GM18505 (cell line): ENCODE data around the gene NOS1AP.
"Not testable (repeated sequence)": the region's sequence is repeated elsewhere in the genome, so short reads cannot be mapped to it uniquely, and the experiment has no call there.

Experiments
- ATAC-seq: cut with Tn5 transposase; IDR thresholded peaks from one replicate; pipeline ENCODE4 v1.9.1; 2021; ENCODE audit not compliant: unreplicated experiment
- POLR2A ChIP-seq: IDR thresholded peaks from 4 replicates; pipeline ENCODE4 v1.6.1; 2011; ENCODE audit warnings: borderline replicate concordance; ENCODE audit not compliant: insufficient read depth, insufficient read length; ENCODE audit errors: extremely low read depth

The NOS1AP gene

DNA sequence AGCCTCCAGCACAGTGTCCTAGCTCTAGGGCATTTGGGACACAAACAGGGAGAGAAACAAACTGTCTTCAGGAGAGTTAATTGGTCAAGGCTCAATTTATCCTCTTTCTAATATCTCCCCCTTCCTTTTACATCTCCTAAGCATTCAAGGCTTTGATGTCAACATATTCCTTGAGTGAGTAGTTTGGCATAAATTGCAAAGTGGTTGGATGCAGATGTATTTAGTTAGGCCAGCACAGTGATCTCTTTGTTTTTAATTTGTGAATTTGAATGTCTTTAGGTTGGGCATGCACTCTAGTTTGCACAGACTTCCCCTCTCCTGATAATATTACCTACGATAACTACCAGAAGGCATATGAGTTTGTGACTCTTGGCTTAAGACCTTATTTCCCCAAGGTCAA is 33.3 kb upstream of the NOS1AP start:
- no peak for ATAC-seq
- TF ChIP-seq POLR2A = no peak

DNA sequence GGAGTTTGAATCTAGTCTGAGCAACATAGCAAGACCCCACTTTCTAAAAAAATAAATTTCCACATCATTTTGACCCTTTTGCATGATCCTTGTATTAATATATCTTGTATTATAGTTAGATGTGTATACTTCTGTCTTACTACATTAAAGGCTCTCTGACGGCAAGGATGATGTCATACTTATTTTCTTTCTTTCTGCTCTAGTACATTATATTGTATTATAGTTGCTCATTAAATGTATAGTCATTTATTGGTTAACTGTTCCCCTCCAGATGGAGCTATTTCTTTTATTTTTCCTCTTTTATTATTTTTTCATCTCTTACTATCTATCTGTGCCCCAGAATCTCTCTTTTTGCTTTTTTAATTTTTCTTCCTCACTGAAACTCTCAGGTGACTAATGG is 30.9 kb upstream of the NOS1AP start:
- TF ChIP-seq POLR2A = no peak
- no peak for ATAC-seq

DNA sequence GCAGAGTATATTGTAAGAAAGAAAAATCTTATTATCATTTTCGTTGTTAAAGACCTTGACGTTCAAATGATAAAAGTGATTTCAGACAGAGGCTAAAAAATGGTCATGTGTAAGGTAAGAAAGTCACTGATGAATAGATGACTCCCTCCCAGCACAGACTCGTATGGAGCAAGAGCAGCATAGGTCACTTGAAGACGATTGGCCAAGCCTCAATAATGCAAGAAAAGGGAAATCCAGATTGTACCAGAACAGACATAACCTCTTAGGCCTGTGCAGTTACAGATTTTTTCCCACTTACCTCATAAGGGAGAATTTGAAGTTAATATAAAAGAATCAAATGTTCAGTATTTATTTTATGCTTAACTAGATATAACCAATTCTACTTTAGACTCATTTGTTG is 29.5 kb upstream of the NOS1AP start:
- TF ChIP-seq POLR2A = no peak
- no peak for ATAC-seq

DNA sequence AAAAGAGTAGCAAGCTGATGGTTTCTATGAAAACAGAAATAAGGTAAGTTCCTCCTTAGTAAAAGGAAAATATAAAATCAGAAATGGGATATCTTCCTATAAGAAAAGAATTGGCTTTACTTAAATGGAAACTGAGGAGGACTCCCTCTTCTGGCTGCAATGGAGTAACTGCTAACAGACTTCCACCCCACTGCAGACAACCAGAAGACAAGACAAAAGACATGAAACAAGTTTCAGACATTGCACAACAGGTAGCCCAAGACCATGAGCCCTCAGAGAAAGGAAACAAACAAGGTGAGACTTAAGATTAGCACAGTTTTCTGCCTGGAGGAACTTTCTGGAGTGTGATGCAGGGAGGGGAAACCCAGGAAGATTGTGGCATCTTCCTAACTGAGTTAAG is 28.8 kb upstream of the NOS1AP start:
- ATAC-seq = no peak
- TF ChIP-seq POLR2A = no peak

- ATAC-seq = no peak
- no peak for TF ChIP-seq POLR2A
Measured at GRCh38 chr1:162042361-162042760, 27.1 kb upstream of the NOS1AP start.

DNA sequence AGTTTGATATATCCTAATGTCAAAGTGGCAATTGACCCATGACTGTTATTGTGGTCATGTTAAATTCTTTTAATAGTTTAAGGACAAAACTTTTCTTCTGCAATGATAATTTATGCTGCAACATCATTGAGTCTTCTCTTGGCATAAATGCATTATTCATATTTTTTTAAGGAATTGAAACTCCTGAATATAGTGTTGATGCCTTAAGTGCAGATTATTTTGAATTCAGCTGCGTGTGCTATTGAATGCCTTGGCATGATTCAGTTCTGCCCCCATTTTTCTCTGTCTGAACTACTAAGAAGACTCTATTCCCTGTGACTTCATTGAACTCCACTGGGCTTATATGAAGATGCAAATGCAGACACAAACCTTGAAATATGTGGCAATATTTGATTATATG is 22.6 kb upstream of the NOS1AP start:
- ATAC-seq = no peak
- no peak for TF ChIP-seq POLR2A

GRCh38 chr1:162053949-162054348 is 15.5 kb upstream of the NOS1AP start:
- ATAC-seq = not testable (repeated sequence)

- ATAC-seq = no peak
- TF ChIP-seq POLR2A = no peak
Measured at GRCh38 chr1:162055062-162055461, 14.4 kb upstream of the NOS1AP start.

- no peak for ATAC-seq
- TF ChIP-seq POLR2A = no peak
Measured at GRCh38 chr1:162056043-162056442, 13.4 kb upstream of the NOS1AP start.

GRCh38 chr1:162056579-162056978 is 12.9 kb upstream of the NOS1AP start:
- no peak for ATAC-seq
- TF ChIP-seq POLR2A = no peak

- no peak for ATAC-seq
- TF ChIP-seq POLR2A = no peak
Measured at GRCh38 chr1:162059721-162060120, 9.8 kb upstream of the NOS1AP start.

DNA sequence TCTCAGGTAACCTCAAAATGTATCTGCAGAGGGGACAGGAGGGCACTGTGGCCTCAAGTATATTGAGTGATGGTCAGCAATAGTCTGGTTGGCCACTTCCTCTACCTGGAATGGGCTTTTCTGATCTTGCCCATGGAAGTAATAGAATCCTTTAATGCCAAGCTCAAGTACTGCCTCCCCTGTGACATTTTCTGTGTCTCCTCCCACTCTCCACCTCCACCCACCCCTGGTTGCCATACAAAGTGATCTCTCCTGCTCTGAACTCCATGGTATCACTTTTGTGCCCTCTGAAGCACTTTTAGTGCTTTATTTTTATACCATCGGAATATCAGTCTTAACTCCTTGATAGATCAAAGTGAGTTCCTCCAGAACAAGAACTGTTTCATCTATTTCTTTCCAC is 9.2 kb upstream of the NOS1AP start:
- ATAC-seq = no peak
- TF ChIP-seq POLR2A = no peak

DNA sequence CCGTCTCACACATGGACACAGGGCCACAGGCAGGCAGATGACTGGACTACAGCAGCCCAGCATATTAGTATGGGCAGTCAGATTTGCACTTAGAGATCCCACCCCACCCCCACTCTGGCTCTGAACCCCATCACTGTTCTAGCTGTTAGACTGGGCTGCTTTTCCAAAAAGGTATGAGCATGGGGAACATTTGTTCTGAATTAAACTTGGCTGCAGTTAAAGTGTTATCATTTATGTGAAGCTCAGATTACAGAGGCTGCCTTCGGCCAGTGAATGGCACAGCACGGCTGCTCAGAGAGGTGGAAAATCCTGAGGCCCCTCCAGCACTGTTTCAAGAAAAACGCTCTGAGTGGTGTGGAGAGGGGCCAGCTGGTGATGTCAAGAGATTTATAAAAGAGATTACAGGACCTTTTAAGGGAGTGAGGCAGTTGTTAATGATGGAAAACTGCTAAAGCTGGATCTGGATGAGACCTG is 6.9 kb upstream of the NOS1AP start:
- TF ChIP-seq POLR2A = no peak
- no peak for ATAC-seq

DNA sequence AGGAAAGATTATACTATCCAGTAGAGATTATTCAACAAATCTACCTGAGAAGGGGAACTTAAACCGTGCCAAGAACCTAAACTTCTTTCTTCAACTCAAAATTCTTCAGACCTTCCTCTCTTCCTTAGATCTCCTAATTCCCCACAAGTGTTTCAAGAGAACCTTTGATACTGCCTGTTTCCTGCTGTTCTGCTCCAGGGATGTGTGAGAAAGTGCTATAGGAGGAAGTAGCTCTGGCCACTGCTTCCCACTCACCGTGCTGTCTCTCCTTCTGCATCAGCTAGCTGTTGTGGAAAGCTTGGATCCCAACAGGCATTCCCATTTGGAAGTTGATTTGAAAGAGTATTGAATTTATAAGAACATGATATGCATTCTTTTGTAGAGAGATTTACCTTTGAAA is 4.5 kb upstream of the NOS1AP start:
- ATAC-seq = no peak
- no peak for TF ChIP-seq POLR2A

- not testable (repeated sequence) for ATAC-seq
Measured at GRCh38 chr1:162066836-162067235, 2.7 kb upstream of the NOS1AP start.
